WTC11 (cell line): Measurements from ENCODE around the gene TBC1D23.

ENCODE experiments used
- TCF7 ChIP-seq: sonication (generic); formaldehyde crosslinking; IDR thresholded peaks from 2 replicates; pipeline ENCODE4 v1.8.0; 2022; ENCODE audit warnings: mild to moderate bottlenecking, low read depth, missing genetic modification reagents, moderate library complexity
- TF ChIP-seq, protein P1 (sequence below): fragments of 200-600 bp; IDR thresholded peaks from 2 replicates; pipeline ENCODE4 v1.8.0; 2022; ENCODE audit warnings: antibody characterized with exemption
- TF ChIP-seq, protein P2 (sequence below): sonication (generic); formaldehyde crosslinking; IDR thresholded peaks from 2 replicates; pipeline ENCODE4 v1.8.1; 2023; ENCODE audit warnings: mild to moderate bottlenecking, missing genetic modification reagents, moderate library complexity

DNA sequence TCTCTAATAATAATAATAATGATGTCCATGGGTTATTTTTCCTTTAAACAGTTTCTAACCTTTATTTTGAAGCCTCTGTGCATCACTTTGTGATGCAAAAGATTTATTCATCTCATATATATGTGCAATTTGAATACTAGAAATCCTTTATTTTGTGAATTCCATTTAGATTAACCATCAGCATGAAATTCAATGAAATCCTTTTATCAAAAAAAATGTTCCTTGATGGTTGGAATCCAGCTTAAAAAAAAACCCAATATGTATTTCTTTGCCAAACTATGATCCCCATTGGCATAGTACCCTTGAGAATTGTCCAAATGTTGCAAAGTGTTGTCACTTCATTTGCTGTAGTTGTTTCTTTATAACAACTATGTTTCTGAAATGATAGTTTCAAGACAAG, 7.4 kb downstream of the TBC1D23 start:
- TF ChIP-seq, protein P1, sequence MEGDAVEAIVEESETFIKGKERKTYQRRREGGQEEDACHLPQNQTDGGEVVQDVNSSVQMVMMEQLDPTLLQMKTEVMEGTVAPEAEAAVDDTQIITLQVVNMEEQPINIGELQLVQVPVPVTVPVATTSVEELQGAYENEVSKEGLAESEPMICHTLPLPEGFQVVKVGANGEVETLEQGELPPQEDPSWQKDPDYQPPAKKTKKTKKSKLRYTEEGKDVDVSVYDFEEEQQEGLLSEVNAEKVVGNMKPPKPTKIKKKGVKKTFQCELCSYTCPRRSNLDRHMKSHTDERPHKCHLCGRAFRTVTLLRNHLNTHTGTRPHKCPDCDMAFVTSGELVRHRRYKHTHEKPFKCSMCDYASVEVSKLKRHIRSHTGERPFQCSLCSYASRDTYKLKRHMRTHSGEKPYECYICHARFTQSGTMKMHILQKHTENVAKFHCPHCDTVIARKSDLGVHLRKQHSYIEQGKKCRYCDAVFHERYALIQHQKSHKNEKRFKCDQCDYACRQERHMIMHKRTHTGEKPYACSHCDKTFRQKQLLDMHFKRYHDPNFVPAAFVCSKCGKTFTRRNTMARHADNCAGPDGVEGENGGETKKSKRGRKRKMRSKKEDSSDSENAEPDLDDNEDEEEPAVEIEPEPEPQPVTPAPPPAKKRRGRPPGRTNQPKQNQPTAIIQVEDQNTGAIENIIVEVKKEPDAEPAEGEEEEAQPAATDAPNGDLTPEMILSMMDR: no peak
- TF ChIP-seq, protein P2, sequence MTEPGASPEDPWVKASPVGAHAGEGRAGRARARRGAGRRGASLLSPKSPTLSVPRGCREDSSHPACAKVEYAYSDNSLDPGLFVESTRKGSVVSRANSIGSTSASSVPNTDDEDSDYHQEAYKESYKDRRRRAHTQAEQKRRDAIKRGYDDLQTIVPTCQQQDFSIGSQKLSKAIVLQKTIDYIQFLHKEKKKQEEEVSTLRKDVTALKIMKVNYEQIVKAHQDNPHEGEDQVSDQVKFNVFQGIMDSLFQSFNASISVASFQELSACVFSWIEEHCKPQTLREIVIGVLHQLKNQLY: no peak
- TF ChIP-seq TCF7 (CRISPR knock-in tag): no peak
